Peyer's patch (tissue), 4 donors: ENCODE results near the gene NRXN3. TPM values are rescaled to one million over a fixed set of nuclear protein-coding genes. Genes with fewer than 3 reads are reported as not detected.

Experiments
- DNase-seq, 3 donors: peaks; one replicate each; pipeline ENCODE4 v3.0.0-alpha.2; 2017 to 2019
- H3K27ac ChIP-seq, 4 donors: fragments of 200-600 bp; sonication (generic); one replicate each; pipeline ENCODE4 v1.5.1; 2016 to 2019
- H3K27me3 ChIP-seq, 2 donors: fragments of 200-600 bp; sonication (generic); one replicate each; pipeline ENCODE4 v1.5.1; 2019
- H3K36me3 ChIP-seq, 3 donors: fragments of 200-600 bp; sonication (generic); one replicate each; pipeline ENCODE4 v1.5.1; 2016 to 2019
- H3K4me1 ChIP-seq, 4 donors: fragments of 200-600 bp; sonication (generic); one replicate each; pipeline ENCODE4 v1.5.1; 2016 to 2019
- H3K4me3 ChIP-seq, 4 donors: fragments of 200-600 bp; sonication (generic); 1 replicate in 3 of 4; 2 replicates in 1 of 4; pipeline ENCODE4 v1.5.1; 2016 to 2019; ENCODE audit warnings: mild to moderate bottlenecking in 1 of 4
- H3K9me3 ChIP-seq, 4 donors: fragments of 200-600 bp; sonication (generic); one replicate each; pipeline ENCODE4 v1.5.1; 2016 to 2019; ENCODE audit warnings: mild to moderate bottlenecking in 1 of 4
- POLR2A ChIP-seq, 2 donors: fragments of 450-650 bp; IDR thresholded peaks; one replicate each; pipeline ENCODE4 v1.5.1; 2017; ENCODE audit warnings: antibody characterized with exemption in 2 of 2, mild to moderate bottlenecking in 2 of 2, moderate library complexity in 2 of 2
- total RNA-seq, 4 donors: library from RNA; depleted of rRNA; stranded (reverse); fragments of >200 nt; gene quantifications; one replicate each; pipeline ENCODE4 v1.1.0, GENCODE V29; 2016
- TF ChIP-seq, protein P1 (sequence below), 6 experiments: fragments of 450-650 bp in 4 of 6; fragments of 200-600 bp in 2 of 6; sonication (generic) in 1 of 6; IDR thresholded peaks; one replicate each; pipeline ENCODE4 v1.5.1; 2017 to 2019; ENCODE audit warnings: antibody characterized with exemption in 6 of 6, mild to moderate bottlenecking in 3 of 6, moderate library complexity in 1 of 6

The NRXN3 gene
- total RNA-seq, 4 donors from 2014 or later: 1.6 to 10.2 (median 4.4) TPM

DNA sequence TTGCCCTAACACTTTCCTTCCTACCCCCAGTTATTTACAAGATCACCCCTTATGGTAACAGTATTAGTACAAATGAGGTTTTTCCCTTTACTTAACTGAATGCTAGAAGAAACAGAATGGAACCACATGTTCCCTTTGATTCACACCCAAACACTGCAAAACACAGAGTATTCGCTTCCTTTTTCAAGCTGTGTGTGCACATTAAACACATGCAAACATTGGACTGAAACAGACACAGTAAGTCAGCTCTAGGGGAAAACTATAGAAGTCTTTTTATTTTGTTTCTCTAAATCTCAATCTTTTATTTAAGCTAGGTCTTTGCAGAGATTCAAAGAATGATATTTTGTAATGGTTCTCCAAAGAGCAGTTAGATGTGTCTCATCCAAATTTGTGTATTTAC lies 1312.7 kb downstream of the NRXN3 start:
- no peak for TF ChIP-seq POLR2A (IDR thresholded peaks at IDR 0.05)
- TF ChIP-seq, protein P1, sequence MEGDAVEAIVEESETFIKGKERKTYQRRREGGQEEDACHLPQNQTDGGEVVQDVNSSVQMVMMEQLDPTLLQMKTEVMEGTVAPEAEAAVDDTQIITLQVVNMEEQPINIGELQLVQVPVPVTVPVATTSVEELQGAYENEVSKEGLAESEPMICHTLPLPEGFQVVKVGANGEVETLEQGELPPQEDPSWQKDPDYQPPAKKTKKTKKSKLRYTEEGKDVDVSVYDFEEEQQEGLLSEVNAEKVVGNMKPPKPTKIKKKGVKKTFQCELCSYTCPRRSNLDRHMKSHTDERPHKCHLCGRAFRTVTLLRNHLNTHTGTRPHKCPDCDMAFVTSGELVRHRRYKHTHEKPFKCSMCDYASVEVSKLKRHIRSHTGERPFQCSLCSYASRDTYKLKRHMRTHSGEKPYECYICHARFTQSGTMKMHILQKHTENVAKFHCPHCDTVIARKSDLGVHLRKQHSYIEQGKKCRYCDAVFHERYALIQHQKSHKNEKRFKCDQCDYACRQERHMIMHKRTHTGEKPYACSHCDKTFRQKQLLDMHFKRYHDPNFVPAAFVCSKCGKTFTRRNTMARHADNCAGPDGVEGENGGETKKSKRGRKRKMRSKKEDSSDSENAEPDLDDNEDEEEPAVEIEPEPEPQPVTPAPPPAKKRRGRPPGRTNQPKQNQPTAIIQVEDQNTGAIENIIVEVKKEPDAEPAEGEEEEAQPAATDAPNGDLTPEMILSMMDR (IDR thresholded peaks at IDR 0.05): no peak
- Histone ChIP-seq H3K27me3 (no peaks in the 10 kb centered on the region), H3K9me3 (no peaks in the 10 kb centered on the region), H3K27ac (no peak overlapping the region), H3K4me1 (no peaks in the 10 kb centered on the region), H3K4me3 (no peak overlapping the region), H3K36me3 (no peaks in the 10 kb centered on the region)
- DNase-seq: no peak

- Histone ChIP-seq H3K9me3 (no peaks in the 10 kb centered on the region), H3K4me1 (no peaks in the 10 kb centered on the region), H3K27ac (no peak overlapping the region), H3K4me3 (no peak overlapping the region), H3K27me3 (no peaks in the 10 kb centered on the region), H3K36me3 (no peaks in the 10 kb centered on the region)
- TF ChIP-seq POLR2A (IDR thresholded peaks at IDR 0.05): no peak
- TF ChIP-seq, protein P1 (IDR thresholded peaks at IDR 0.05): no peak
- DNase-seq: no peak
These were observed 1313.6 kb downstream of the NRXN3 start for GRCh38 chr14:79483477-79484388.

DNA sequence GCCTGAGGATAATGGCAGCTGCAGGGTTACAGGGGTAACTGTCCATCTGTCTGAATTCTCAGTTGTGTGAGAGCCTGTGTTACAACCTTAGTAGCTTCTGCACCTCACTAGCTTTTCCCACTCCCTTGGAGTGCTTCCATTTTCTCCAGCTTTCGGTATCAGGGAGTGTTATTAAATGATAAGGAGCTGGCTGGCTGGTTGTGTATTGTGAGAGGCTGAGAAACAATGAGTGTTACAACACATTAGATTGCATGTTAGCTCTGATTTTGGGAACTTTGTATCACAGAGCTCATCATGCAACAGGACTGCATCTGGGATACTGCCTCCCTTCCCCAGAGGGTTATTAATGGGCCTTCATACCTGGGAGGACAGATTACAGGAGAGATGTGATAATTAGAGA lies 1317.5 kb downstream of the NRXN3 start:
- Histone ChIP-seq H3K4me3 (no peak overlapping the region), H3K9me3 (no peaks in the 10 kb centered on the region), H3K36me3 (no peaks in the 10 kb centered on the region), H3K4me1 (no peaks in the 10 kb centered on the region), H3K27me3 (no peaks in the 10 kb centered on the region), H3K27ac (no peak overlapping the region)
- DNase-seq: no peak
- TF ChIP-seq, protein P1 (IDR thresholded peaks at IDR 0.05): no peak
- TF ChIP-seq POLR2A (IDR thresholded peaks at IDR 0.05): no peak

DNA sequence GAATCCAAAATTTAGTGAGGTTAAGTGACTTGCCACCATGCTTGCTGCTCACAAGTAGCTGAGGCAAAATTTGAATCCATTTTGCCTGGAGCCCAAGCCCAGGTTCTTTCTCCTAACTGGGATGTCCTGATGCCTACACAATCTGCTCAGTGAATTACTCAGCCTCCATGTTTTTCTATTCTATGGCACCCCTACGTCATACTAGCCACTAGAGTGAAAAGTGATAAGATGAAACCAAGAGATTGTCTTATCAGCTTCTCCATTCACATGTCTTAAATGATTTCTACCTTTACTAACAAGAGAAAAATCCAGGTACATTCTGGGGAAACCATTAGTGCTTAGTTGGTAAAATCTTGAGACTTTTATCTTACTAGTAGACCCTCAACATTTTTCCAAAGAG lies 1321.0 kb downstream of the NRXN3 start:
- Histone ChIP-seq H3K4me1 (no peaks in the 10 kb centered on the region), H3K27me3 (no peaks in the 10 kb centered on the region), H3K4me3 (no peak overlapping the region), H3K9me3 (no peaks in the 10 kb centered on the region), H3K27ac (no peak overlapping the region), H3K36me3 (no peaks in the 10 kb centered on the region)
- no peak for TF ChIP-seq POLR2A (IDR thresholded peaks at IDR 0.05)
- TF ChIP-seq, protein P1 (IDR thresholded peaks at IDR 0.05): no peak
- DNase-seq: no peak

DNA sequence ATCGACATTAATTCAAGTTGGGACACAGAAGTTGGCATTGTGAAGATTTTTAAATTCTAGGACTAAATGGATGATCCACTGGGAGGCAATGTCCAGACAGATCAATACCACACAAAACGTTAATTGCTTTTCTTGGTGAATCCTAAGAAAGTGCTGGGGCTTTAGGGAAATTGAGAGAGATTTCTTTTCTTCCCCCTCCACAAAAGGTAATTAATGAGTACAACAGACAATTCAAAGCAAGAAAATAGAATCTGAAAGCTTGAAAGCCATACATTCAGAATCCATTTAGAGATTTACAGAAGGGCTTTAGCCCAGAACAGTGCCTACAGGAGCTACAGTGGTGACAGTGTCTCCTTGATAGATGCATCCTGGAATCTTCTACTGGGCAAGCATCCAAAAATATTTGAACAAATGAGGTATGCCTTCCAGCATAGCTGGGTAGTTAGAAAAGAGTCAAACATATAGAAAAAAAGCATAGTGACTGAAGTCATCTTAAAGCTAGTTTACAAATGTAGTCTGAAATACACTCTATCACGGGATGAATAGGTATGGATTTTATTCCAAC lies 1323.0 kb downstream of the NRXN3 start:
- TF ChIP-seq, protein P1 (IDR thresholded peaks at IDR 0.05): no peak
- TF ChIP-seq POLR2A (IDR thresholded peaks at IDR 0.05): no peak
- H3K36me3 ChIP-seq: no peaks in the 10 kb centered on the region
- H3K9me3 ChIP-seq: no peaks in the 10 kb centered on the region
- no peak for DNase-seq
- H3K4me3 ChIP-seq: no peak overlapping the region
- H3K27me3 ChIP-seq: no peaks in the 10 kb centered on the region
- no peaks in the 10 kb centered on the region for H3K4me1 ChIP-seq
- no peak overlapping the region for H3K27ac ChIP-seq
